Measurements from ENCODE around the gene INPP5K.

DNA sequence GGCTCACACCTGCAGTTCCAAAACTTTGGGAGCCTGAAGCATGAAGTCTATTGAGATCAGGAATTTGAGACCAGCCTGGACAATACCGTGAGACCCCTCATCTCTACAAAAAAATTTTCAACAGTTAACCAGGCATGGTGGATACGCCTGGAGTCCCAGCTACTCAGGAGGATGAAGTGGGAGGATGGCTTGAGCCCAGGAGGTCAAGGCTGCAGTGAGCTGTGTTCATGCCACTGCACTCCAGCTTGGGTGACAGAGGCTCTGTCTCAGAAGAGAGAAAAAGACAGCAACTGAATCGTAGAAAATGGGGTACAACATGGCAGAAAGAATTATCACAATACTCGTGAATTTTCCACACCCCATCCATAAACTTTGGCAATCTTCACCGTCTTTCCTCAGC, 63.6 kb downstream of the INPP5K start:
- TF ChIP-seq POLR2AphosphoS5 (IDR thresholded peaks at IDR 0.05; ENCODE audit: low read depth, low read length): no peak
- no peak for TF ChIP-seq POLR2A (IDR thresholded peaks at IDR 0.05; ENCODE audit: low read depth, low read length)

Measured in GM12891 (cell line).